DOHH2 (cell line): ENCODE results near the gene PNMA1.

Source experiments
- EZH2phosphoT487 ChIP-seq: fragments of 200-600 bp; sonication (generic); IDR thresholded peaks from 2 replicates; pipeline ENCODE4 v1.6.1; 2017; ENCODE audit warnings: borderline replicate concordance, mild to moderate bottlenecking, antibody characterized with exemption, low read length, moderate library complexity, mixed read lengths
- TF ChIP-seq, protein P1 (sequence below): fragments of 200-600 bp; sonication (generic); IDR thresholded peaks from one replicate; pipeline ENCODE4 v1.5.1; 2014; ENCODE audit warnings: antibody characterized with exemption, mild to moderate bottlenecking, low read depth, low read length; ENCODE audit not compliant: poor library complexity, severe bottlenecking

DNA sequence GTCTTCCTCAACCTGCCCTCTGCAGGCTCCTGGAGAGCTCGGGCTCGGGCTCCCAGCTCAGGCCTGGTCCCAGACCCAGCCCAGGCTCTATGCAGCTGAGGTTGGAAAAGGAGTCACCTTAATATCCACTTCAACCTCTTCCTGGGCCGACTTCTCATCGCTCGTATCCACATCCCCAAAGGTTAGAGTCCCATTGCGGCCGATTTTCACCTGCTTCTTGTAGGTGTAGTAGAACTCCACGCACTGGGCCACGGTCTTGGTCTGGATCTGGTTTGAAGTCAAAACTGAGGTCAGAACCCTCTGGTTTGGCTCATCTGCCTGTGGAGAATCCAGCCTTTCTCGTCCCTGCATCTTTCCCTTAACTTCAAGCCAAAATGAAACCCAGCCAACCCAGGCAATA lies 8.4 kb upstream of the PNMA1 start:
- TF ChIP-seq, protein P1, sequence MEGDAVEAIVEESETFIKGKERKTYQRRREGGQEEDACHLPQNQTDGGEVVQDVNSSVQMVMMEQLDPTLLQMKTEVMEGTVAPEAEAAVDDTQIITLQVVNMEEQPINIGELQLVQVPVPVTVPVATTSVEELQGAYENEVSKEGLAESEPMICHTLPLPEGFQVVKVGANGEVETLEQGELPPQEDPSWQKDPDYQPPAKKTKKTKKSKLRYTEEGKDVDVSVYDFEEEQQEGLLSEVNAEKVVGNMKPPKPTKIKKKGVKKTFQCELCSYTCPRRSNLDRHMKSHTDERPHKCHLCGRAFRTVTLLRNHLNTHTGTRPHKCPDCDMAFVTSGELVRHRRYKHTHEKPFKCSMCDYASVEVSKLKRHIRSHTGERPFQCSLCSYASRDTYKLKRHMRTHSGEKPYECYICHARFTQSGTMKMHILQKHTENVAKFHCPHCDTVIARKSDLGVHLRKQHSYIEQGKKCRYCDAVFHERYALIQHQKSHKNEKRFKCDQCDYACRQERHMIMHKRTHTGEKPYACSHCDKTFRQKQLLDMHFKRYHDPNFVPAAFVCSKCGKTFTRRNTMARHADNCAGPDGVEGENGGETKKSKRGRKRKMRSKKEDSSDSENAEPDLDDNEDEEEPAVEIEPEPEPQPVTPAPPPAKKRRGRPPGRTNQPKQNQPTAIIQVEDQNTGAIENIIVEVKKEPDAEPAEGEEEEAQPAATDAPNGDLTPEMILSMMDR = no peak
- TF ChIP-seq EZH2phosphoT487 = no peak
